Prostate gland (tissue), 2 donors: ENCODE measurements around the gene KRTAP13-4.

Experiments
- CTCF ChIP-seq, 4 experiments: fragments of 200-600 bp in 2 of 4; fragments of 450-650 bp in 2 of 4; sonication (generic) in 2 of 4; IDR thresholded peaks; 1 replicate in 3 of 4; 2 replicates in 1 of 4; pipeline ENCODE4 v1.5.1; 2016 to 2019; ENCODE audit warnings: antibody characterized with exemption in 4 of 4, mild to moderate bottlenecking in 2 of 4, moderate library complexity in 2 of 4
- POLR2A ChIP-seq: fragments of 450-650 bp; IDR thresholded peaks from one replicate; pipeline ENCODE4 v1.6.1; 2016; ENCODE audit warnings: antibody characterized with exemption, mild to moderate bottlenecking
- POLR2AphosphoS5 ChIP-seq: sonication (generic); formaldehyde crosslinking; IDR thresholded peaks from one replicate; pipeline ENCODE4 v1.6.1; 2017; ENCODE audit warnings: antibody characterized with exemption

GRCh38 chr21:30382201-30382600 is 47.8 kb upstream of the KRTAP13-4 start:
- no peak for TF ChIP-seq CTCF (IDR thresholded peaks at IDR 0.05)
- TF ChIP-seq POLR2A: no peak
- TF ChIP-seq POLR2AphosphoS5: no peak
